NCI-H510A treated with DMSO at 0.1 percent for 48 hours (cell line): ENCODE results near the gene RNF208.
"Not testable (repeated sequence)": the region's sequence is repeated elsewhere in the genome, so short reads cannot be mapped to it uniquely, and the experiment has no call there.

Experiments
- DNase-seq: peaks from one replicate; lab custom pipeline; 2025; lab: John Stamatoyannopoulos, UW

The RNF208 gene

GRCh38 chr9:137253717-137254623, 31.9 kb upstream of the RNF208 start:
- DNase-seq: no peak

GRCh38 chr9:137252555-137253506, 30.8 kb upstream of the RNF208 start:
- DNase-seq: peak; percentile 75

- no peak for DNase-seq
Measured at GRCh38 chr9:137251490-137252268, 29.6 kb upstream of the RNF208 start.

- DNase-seq: no peak
Measured at GRCh38 chr9:137251194-137251461, 29.1 kb upstream of the RNF208 start, which contains the start of gene STPG3. Gene STPG3, plus strand, starts transcription at chr9:137251286. Its CDS starts 1 bp downstream, at chr9:137251287.

- DNase-seq: no peak
Measured at GRCh38 chr9:137250329-137251193, 28.5 kb upstream of the RNF208 start.

- DNase-seq: no peak
Measured at GRCh38 chr9:137247916-137248175, 25.8 kb upstream of the RNF208 start.

- DNase-seq: peak; percentile 33
Measured at GRCh38 chr9:137247135-137247915, 25.3 kb upstream of the RNF208 start.

GRCh38 chr9:137245450-137246421, 23.7 kb upstream of the RNF208 start:
- no peak for DNase-seq

- DNase-seq: no peak
Measured at GRCh38 chr9:137244486-137245449, 22.7 kb upstream of the RNF208 start.

GRCh38 chr9:137243626-137244485, 21.8 kb upstream of the RNF208 start:
- no peak for DNase-seq

GRCh38 chr9:137243266-137243625, 21.2 kb upstream of the RNF208 start:
- not testable (repeated sequence) for DNase-seq

- DNase-seq: no peak
Measured at GRCh38 chr9:137242269-137243203, 20.5 kb upstream of the RNF208 start.

GRCh38 chr9:137241490-137242268, 19.6 kb upstream of the RNF208 start:
- DNase-seq: no peak

- DNase-seq: peak; percentile 99
Measured at GRCh38 chr9:137240841-137241489, 18.9 kb upstream of the RNF208 start, which contains the start of gene TUBB4B. Gene TUBB4B, plus strand, starts transcription at chr9:137241287. Its CDS starts 74 bp downstream, at chr9:137241361.
